PC-3 (cell line): ENCODE measurements around the gene GIMD1.

Experiments
- EZH2 ChIP-seq: fragments of 300-600 bp; sonication (generic); IDR thresholded peaks from one replicate; pipeline ENCODE4 v1.6.1; 2017; ENCODE audit warnings: antibody characterized with exemption, mild to moderate bottlenecking, low read length; ENCODE audit not compliant: unreplicated experiment
- EZH2phosphoT487 ChIP-seq: fragments of 300-600 bp; sonication (generic); IDR thresholded peaks from 2 replicates; pipeline ENCODE4 v1.6.1; 2018; ENCODE audit warnings: mild to moderate bottlenecking, antibody characterized with exemption, low read length, borderline replicate concordance
- TF ChIP-seq, protein P1 (sequence below): fragments of 300-600 bp; sonication (generic); conservative IDR thresholded peaks from 2 replicates; pipeline ENCODE4 v1.5.1; 2017; ENCODE audit warnings: antibody characterized with exemption, low read depth, mild to moderate bottlenecking, low read length

GRCh38 chr4:106316773-106317409, 51.7 kb downstream of the GIMD1 start:
- TF ChIP-seq, protein P1, sequence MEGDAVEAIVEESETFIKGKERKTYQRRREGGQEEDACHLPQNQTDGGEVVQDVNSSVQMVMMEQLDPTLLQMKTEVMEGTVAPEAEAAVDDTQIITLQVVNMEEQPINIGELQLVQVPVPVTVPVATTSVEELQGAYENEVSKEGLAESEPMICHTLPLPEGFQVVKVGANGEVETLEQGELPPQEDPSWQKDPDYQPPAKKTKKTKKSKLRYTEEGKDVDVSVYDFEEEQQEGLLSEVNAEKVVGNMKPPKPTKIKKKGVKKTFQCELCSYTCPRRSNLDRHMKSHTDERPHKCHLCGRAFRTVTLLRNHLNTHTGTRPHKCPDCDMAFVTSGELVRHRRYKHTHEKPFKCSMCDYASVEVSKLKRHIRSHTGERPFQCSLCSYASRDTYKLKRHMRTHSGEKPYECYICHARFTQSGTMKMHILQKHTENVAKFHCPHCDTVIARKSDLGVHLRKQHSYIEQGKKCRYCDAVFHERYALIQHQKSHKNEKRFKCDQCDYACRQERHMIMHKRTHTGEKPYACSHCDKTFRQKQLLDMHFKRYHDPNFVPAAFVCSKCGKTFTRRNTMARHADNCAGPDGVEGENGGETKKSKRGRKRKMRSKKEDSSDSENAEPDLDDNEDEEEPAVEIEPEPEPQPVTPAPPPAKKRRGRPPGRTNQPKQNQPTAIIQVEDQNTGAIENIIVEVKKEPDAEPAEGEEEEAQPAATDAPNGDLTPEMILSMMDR: no peak
- TF ChIP-seq EZH2 (no peak), EZH2phosphoT487 (no peak)
